GM18951 (cell line): ENCODE measurements around the gene ENTPD8.
A peak's percentile ranks its signal among the peaks of the same experiment; 100 is the strongest.

Source experiments
- POLR2A ChIP-seq: IDR thresholded peaks from 4 replicates; pipeline ENCODE4 v1.6.1; 2011; ENCODE audit warnings: mild to moderate bottlenecking; ENCODE audit not compliant: insufficient read length, insufficient read depth; ENCODE audit errors: extremely low read depth
- in situ Hi-C: fragments of 300-500 bp; cut with MboI; formaldehyde crosslinking; loops from one replicate; pipeline ENCODE4 v1.12.0; 2022; ENCODE audit warnings: low sequenced_read_pairs, mixed read lengths, inconsistent platforms; ENCODE audit not compliant: unreplicated experiment

The ENTPD8 gene

DNA sequence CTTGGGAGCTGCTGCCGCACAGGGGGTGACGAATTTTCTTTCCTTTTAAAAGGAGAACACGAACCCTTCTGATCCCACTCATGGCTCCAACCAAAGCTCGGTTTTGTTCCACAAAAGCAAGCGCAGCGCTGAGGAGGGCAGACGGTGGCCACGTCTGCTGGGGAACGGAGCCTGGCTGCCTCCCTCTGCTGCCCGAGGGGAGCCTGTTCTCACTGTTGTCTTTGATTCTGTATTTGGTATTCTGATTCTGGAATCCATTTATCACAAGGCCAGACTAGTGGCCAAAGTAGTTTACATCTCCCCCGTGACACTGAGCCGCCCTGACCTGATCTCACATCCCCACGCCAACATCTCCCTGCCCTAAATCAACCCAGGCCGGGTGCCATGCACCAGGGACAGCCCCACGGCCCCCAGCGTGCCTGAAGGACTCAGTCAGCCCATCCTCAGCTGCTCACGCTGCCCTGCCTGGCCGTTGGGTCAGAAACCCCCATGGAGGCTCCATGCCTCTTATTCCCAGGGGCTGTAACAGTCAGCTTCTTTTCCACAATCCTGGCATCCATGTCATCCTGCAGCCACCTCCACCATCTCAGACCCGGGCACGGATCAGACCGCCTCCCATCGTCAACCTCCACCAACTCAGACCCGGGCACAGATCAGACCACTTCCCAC lies 24.7 kb upstream of the ENTPD8 start:
- in situ Hi-C loops, result no loop called here
- no peak for TF ChIP-seq POLR2A

GRCh38 chr9:137465000-137465719 lies 24.0 kb upstream of the ENTPD8 start:
- TF ChIP-seq POLR2A, result no peak
- in situ Hi-C loops, result no loop called here

DNA sequence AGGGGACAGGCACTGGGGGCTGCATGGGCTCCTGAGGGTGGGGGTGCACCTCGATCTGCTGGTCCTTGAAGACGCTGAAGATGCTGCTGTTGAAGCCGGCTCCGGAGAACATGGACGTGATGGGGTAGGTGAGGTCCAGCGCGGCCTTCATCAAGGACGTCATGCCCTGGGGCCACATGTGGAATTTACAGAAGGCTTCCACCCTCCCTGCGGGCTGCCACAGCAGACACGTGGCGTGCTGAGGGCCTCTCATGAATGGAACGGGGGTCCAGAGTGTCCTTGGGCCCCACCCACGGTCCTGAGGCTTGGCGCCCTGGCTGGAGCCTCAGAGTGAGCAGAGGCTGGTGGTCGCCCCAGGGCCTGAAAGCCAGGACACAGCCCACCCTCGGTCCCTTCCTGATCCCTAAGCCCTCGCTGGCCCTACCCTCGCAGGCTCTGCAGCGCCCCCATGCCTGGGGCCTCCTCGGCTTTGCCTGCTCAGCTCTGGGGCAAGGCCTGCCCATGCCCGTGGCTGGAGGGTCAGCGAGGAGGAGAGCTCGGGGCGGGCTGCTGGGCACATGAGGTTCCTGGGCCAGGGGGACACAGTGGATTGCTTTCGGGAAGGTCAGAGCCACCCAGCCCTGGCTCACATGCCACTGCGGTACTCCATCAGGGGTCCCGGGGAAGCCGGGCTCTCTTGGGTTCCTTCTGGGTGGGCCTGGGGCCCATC lies 23.3 kb upstream of the ENTPD8 start:
- in situ Hi-C loops, result no loop called here
- no peak for TF ChIP-seq POLR2A

DNA sequence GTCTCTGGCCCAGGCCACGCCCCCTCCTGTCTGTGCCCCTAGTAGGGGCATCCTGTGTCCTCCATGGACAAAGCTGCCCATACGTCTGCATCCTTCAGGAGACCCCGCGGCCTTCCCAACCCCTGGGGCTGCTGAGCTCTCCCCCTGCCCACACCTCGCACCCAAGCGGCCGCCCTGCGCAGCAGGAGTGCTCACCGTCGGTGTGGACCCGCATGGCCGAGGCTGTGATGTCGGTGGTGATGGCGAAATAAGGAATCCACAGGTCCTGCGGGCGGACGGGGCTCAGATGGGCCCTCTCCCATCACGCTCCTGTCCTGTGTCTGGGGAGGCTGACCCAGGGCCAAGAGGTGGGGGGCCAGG lies 22.8 kb upstream of the ENTPD8 start:
- in situ Hi-C loops, result no loop called here
- no peak for TF ChIP-seq POLR2A

GRCh38 chr9:137462986-137463930 lies 22.1 kb upstream of the ENTPD8 start:
- in situ Hi-C loops, result no loop called here
- TF ChIP-seq POLR2A, result no peak

DNA sequence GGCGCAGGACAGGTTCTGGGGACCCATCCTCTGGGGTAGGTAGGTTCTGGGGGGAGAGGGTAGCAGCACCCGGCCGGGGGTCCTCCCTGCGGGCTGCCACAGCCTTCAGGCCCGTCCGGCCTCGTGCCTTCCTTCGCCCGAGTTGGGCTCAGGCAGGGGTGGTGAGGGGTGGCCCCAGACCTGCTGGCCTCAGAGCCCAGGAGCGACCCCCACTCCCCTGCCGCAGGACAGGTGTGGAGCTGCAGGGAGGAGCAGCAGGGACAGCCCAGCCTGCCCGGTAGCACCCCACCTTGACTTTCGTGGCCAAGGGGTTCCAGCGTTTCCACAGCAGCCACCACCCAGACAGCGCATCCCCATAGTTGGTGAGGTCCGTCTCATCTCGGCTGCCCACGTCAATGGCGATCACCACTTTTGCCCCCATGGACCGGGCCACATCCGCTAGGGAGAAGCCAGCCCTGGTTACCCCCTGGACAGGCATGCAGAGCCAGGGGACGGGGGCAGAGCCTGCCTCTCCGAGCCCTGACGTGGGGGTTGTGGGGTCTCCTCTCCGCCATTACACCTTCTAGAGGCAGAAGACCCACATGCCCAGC lies 21.3 kb upstream of the ENTPD8 start:
- no peak for TF ChIP-seq POLR2A
- in situ Hi-C loops, result no loop called here

DNA sequence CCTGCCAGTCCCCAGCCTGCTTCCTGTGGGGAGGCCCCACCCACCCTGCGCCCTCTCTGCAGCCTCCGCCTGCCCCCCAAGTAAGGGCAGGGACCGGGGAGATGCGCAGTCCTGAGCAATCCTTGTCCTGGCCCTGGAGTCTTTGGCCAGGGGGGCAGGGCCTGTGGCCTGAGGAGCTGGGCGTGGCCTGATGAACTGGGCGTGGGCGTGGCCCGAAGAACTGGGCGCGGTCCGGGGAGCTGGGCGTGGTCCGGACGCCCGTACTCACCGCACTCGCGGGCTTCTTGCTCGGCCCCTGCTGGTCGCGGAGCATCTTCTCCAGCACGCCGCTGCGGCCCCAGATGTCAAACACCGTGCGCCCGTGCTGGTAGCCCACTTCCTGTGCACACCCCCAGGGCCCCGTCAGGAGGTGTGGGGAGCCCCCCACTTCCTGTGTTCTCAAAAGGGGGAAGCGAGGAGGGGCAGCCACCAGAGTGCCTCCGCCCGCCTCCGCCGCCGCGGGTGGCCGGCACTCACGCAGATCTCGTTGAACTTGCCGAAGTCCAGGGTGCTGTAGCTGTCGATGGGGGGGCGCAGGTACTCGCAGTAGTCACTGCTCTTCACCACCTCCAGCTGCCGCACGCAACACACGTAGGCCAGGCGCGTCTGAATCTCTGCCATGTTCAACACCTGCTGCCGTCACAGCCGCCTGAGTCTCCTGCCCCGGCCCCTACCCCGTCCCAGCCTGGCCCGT lies 20.7 kb upstream of the ENTPD8 start:
- peak; percentile 57 for TF ChIP-seq POLR2A

GRCh38 chr9:137461316-137461662 lies 20.1 kb upstream of the ENTPD8 start:
- no peak for TF ChIP-seq POLR2A
- in situ Hi-C loops, result no loop called here

More for the DNA sequence above, 20.7 kb upstream of the ENTPD8 start:
- in situ Hi-C loops, result no loop called here

GRCh38 chr9:137460363-137461315 lies 19.5 kb upstream of the ENTPD8 start:
- in situ Hi-C loops, result no loop called here
- no peak for TF ChIP-seq POLR2A

DNA sequence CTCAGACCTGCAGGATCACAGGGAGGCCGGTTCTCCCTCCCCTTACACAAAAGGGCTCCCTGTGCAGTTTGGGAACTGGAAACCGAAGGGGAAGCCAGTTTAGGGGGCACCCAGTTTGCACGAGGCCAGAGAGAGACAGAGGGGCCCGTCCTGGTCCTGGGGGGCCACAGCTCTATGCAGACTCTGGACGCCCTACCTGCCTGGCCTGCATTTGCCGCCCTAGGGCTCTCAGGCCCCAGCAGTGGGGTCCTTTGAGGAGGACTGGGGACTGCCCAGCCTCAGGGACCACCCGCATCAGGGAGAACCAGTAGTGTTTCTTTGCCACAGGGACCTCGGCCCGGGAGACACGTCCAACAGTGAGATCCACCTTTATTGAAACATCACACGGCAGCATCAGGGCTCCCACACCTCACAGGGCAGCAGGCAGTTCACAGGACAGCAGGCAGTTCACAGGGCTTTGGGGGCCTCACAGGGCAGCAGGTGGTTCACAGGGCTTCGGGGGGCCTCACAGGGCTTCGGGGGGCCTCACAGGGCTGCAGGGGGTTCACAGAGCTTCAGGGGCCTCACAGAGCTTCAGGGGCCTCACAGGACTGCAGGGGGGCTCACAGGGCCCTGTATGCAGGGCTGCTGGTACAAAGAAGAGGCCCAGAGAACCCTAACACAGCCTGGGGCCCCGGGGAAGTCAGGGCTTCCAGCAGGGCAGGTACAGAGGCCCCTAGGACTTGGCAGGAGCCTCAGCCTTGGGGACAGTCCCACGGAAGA lies 18.6 kb upstream of the ENTPD8 start:
- in situ Hi-C loops, result no loop called here

GRCh38 chr9:137459152-137459600 lies 18.0 kb upstream of the ENTPD8 start, which contains the start of gene NSMF:
NSMF (minus strand) TSS chr9:137459334; CDS start chr9:137459102, 232 bp downstream.
- TF ChIP-seq POLR2A, result peak; percentile 83
- in situ Hi-C loops, result no loop called here

More for the DNA sequence above, 18.6 kb upstream of the ENTPD8 start:
- no peak for TF ChIP-seq POLR2A
